ENCODE data around the gene VGLL4.
"Not testable (repeated sequence)": the region's sequence is repeated elsewhere in the genome, so short reads cannot be mapped to it uniquely, and the experiment has no call there.

The VGLL4 gene

GRCh38 chr3:11534011-11534792 is 109.5 kb downstream of the VGLL4 start:
- no peak for DNase-seq (ENCODE audit: low read depth in 3 of 3)

- DNase-seq (ENCODE audit: low read depth in 3 of 3), result no peak
Measured at GRCh38 chr3:11532931-11533391, 110.8 kb downstream of the VGLL4 start.

- DNase-seq (ENCODE audit: low read depth in 3 of 3), result no peak
Measured at GRCh38 chr3:11530153-11530721, 113.5 kb downstream of the VGLL4 start.

GRCh38 chr3:11529281-11529680 is 114.4 kb downstream of the VGLL4 start:
- no peak for DNase-seq (ENCODE audit: low read depth in 3 of 3)

GRCh38 chr3:11526121-11526520 is 117.6 kb downstream of the VGLL4 start:
- not testable (repeated sequence) for DNase-seq (ENCODE audit: low read depth in 3 of 3)

- no peak for DNase-seq (ENCODE audit: low read depth in 3 of 3)
Measured at GRCh38 chr3:11523572-11524101, 120.1 kb downstream of the VGLL4 start.

- DNase-seq (ENCODE audit: low read depth in 3 of 3), result no peak
Measured at GRCh38 chr3:11522953-11523571, 120.7 kb downstream of the VGLL4 start.

- DNase-seq (ENCODE audit: low read depth in 3 of 3), result no peak
Measured at GRCh38 chr3:11522398-11522715, 121.4 kb downstream of the VGLL4 start.

- no peak for DNase-seq (ENCODE audit: low read depth in 3 of 3)
Measured at GRCh38 chr3:11521167-11521566, 122.5 kb downstream of the VGLL4 start.

GRCh38 chr3:11517601-11518000 is 126.1 kb downstream of the VGLL4 start:
- DNase-seq (ENCODE audit: low read depth in 3 of 3), result no peak

- DNase-seq (ENCODE audit: low read depth in 3 of 3), result no peak
Measured at GRCh38 chr3:11514191-11514821, 129.4 kb downstream of the VGLL4 start.

- no peak for DNase-seq (ENCODE audit: low read depth in 3 of 3)
Measured at GRCh38 chr3:11513817-11514135, 129.9 kb downstream of the VGLL4 start.

GRCh38 chr3:11513125-11513816 is 130.4 kb downstream of the VGLL4 start:
- DNase-seq (ENCODE audit: low read depth in 3 of 3), result not testable (repeated sequence)

GRCh38 chr3:11511606-11512005 is 132.1 kb downstream of the VGLL4 start:
- DNase-seq (ENCODE audit: low read depth in 3 of 3), result not testable (repeated sequence)

- DNase-seq (ENCODE audit: low read depth in 3 of 3), result no peak
Measured at GRCh38 chr3:11510356-11510755, 133.4 kb downstream of the VGLL4 start.

- no peak for DNase-seq (ENCODE audit: low read depth in 3 of 3)
Measured at GRCh38 chr3:11510001-11510340, 133.7 kb downstream of the VGLL4 start.

- DNase-seq (ENCODE audit: low read depth in 3 of 3), result no peak
Measured at GRCh38 chr3:11509173-11510000, 134.3 kb downstream of the VGLL4 start.

- DNase-seq (ENCODE audit: low read depth in 3 of 3), result no peak
Measured at GRCh38 chr3:11508346-11509172, 135.2 kb downstream of the VGLL4 start.

GRCh38 chr3:11507719-11508118 is 136.0 kb downstream of the VGLL4 start:
- DNase-seq (ENCODE audit: low read depth in 3 of 3), result no peak

All from stimulated activated CD4-positive, alpha-beta T cell treated with anti-CD3 and anti-CD28 coated beads, TNF-alpha, amount 100 ng/mL, for 24 hours (primary cell).